ENCODE data around the gene EPG5.

DNA sequence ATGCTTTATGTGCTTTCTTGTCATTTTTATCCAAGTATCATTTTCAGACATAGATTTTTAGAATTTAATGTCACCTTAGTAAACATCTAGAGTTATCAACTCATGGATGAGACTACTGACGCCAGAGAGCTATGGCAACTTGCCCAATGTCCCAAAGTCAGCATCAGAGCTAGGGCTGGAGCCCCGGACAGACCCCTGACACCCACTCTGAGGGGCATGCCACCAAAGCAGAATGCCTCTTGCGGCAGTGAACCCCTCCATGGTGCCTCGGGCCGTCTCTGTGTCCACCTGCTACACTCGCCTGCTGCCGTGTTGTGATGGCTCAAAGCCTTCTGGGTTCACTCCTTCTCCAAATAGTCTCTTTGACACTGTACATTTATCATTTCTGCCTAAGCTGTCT lies 136.2 kb downstream of the EPG5 start:
- TF ChIP-seq, protein P1, sequence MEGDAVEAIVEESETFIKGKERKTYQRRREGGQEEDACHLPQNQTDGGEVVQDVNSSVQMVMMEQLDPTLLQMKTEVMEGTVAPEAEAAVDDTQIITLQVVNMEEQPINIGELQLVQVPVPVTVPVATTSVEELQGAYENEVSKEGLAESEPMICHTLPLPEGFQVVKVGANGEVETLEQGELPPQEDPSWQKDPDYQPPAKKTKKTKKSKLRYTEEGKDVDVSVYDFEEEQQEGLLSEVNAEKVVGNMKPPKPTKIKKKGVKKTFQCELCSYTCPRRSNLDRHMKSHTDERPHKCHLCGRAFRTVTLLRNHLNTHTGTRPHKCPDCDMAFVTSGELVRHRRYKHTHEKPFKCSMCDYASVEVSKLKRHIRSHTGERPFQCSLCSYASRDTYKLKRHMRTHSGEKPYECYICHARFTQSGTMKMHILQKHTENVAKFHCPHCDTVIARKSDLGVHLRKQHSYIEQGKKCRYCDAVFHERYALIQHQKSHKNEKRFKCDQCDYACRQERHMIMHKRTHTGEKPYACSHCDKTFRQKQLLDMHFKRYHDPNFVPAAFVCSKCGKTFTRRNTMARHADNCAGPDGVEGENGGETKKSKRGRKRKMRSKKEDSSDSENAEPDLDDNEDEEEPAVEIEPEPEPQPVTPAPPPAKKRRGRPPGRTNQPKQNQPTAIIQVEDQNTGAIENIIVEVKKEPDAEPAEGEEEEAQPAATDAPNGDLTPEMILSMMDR (IDR thresholded peaks at IDR 0.05) = no peak
- TF ChIP-seq POLR2A (IDR thresholded peaks at IDR 0.05) = no peak
